ENCODE measurements around the gene H2AZ2.
A peak's percentile ranks its signal among the peaks of the same experiment; 100 is the strongest.
"Not testable (repeated sequence)": the region's sequence is repeated elsewhere in the genome, so short reads cannot be mapped to it uniquely, and the experiment has no call there.

Gene H2AZ2

DNA sequence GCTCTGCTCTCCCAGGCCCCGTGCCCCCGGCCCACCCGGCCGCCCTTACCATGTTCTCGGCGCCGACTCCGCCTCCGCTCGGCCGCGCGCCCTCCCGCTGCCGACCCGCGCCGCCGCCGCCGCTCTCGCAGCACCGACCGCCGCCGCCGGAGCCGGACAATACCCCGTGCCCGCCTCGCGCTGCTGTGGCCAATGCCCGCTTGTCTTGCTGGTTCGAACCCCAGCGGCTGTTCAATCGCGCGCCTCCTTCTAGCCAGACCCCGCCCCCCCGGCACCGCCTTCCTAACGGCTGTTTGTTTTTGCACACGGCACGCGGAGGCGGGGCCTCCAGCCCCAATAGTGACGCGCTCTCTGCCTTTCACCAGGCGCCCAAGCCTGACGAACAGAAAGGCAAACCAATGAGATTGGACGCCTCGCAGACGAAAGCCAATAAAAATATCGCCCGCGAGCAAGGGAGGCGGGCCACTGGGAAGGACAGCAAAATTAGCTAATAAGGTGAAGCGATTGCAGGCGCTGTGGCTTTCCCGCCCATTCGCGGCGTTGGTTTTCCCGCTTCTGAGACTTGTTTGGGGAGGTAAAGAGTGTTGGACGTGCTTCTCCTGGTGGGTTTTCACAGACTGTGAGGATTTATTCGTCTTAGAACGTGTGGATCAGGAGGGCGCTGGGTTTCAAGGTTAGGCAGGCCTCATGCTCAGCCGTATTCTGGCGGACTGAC lies at the start of gene H2AZ2:
H2AZ2 (minus strand) TSS at position 168 of the 715 bp plus-strand sequence; CDS start at position 52, 116 bp downstream.
- DNase-seq: peak; percentile 97

DNA sequence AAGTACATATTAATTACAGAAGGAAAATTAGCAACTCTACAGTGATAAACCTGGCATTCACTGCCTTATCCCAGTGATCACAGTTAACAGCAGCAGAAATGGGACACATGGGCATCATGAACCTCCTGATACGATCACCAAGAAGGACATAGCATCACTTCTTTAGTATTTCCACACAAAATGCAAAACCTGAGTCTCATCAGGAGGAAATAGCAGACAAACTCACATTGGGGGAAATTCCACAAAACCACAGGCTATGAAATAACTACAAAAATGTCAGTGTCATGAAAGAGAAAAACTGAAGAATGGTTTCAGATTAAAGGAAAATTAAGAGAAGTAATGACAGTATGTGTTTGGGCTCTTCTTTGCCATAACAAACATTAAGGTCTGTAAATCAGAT lies 49.4 kb upstream of the H2AZ2 start:
- DNase-seq: no peak

DNA sequence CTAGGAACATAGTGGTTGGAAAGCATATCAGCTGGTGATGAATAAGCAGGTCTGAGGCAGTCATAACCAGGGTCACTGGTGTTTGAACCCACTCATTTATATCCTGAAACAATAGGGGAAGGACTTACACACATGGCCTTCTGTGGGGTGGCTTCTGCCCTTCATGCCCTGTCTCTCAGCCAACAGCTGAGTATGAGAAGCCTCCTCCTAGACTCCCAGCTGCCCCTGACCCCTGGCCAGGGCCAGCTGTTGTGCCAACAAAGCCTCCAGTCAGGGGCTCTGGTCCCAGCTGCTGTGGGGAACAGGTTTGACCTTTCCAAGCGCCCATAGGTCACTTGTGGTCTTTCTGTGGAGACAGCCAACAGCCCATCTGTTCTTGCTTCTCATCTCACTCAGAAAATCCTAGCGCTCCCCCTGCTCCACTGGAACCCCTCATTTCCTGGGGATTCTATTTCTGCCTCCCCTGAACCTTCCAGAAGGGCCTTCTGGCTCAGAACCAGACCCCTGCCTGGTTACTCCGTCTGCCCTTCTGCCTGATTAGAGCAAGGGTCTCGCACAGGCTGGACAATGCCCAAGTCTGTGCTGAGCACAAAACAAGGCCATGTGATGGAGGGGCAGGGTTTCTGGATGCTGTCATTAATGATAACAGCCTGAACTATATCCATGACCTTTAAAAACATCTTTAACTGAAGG lies 47.1 kb upstream of the H2AZ2 start:
- DNase-seq: no peak

DNA sequence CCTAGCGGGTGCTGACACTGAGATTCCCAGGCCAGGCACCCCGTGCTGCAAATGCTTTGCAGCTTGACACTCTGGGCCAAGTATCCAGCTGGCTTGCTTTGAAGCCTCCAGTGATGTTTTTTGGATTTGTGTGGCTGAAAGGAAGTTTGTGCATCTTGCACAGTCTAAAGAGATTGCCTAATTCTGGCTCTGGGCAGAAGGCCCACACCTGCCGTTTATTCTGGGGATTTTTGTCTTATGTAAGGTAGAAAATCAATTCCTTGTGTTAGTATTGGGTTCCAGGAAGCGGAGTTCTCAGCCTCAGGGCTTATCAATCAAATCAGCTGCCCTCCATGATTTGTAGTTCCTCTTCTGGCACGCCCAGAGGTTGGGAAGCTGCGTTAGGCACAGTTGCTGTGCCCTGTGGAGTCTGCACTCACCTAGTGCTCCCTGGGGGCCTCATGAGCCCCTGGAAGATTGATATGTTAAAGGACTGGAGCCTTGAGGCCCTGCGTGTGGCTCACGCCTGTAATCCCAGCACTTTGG lies 45.9 kb upstream of the H2AZ2 start:
- no peak for DNase-seq

DNA sequence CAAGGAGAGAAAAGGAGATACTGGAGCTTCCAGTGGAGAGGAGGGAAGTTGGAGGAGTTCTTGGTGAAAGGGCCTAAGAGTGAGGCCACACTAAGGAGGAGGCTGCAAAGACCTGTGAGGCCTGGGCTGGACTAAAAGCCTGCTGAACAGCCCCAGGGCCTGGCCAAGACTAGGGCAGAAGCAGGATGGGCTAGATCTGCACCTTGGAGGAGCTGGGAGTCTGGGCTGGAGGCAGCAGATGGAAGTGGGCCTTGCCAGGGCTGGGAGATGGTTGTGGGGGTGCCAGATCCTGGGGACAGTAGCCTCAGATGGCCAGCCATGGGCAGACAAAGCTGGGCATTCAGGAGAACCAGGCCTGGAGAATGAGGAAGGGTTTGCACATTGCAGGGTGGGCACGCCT lies 43.9 kb upstream of the H2AZ2 start:
- no peak for DNase-seq

DNA sequence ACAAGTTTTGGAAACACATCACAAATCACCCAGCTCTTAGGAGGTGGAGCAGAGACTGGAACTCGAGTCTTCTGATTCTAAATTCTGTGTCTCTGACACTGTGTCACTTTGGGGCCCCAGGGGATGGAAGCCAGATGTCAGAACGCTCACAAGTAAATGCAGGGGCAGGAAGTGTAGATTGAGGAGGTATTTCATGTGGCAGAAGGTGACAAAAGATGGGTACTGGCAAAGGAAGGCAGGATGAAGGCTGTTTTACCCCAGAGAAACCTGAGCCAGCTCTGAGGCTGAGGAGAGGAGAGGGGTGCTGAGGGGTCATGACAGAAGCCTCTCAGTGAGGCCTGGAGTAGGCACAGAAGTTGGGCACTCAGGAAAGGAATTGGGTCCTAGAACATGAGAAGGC lies 43.5 kb upstream of the H2AZ2 start:
- DNase-seq: no peak

DNA sequence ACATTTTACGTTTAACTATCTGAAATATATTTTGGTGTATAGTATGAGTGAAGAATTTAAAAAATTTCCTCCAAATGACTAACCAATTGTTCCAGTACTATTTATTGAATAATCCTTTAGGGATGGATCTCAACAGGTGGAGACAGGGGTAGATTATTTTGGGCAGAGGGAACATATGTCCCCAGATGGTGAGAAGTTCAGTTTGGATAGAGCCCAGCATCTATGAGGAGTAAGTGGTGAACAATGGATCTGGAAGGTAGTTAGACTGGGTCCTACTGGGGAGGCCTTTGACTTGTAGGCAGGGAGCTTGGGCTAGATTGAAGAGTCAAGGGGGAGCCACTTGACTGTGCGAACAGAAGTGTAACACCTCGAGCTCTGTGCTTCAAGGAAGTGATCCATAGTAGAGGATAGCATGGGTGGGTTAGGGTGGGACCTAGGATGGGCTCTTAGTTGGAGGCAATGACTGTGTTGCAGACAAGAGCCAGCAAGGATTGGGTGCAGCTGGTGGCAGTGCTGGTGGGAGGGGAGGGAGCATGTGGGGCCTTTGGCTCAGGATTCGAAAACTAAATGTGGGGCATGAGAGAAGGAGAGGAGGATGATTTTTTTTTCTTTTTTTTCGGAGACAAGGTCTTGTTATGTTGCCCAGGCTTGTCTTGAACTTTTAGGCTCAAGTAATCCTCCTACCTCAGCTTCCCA lies 41.3 kb upstream of the H2AZ2 start:
- DNase-seq: no peak

DNA sequence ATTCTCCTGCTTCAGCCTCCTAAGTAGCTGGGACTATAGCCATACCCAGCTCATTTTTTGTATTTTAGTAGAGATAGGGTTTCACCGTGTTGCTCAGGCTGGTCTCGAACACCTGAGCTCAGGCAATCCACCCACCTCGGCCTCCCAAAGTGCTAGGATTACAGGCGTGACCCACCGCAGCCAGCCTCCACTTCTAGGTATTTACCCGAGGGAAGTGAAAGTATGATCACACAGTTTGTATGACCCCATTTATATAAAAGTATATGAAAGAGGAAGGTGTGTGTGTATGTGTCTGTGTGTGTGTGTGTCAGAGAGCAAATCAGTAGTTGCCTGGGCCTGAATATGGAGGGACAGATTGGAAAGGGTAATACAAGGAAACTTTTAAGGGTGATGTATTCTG lies 39.4 kb upstream of the H2AZ2 start:
- no peak for DNase-seq

DNA sequence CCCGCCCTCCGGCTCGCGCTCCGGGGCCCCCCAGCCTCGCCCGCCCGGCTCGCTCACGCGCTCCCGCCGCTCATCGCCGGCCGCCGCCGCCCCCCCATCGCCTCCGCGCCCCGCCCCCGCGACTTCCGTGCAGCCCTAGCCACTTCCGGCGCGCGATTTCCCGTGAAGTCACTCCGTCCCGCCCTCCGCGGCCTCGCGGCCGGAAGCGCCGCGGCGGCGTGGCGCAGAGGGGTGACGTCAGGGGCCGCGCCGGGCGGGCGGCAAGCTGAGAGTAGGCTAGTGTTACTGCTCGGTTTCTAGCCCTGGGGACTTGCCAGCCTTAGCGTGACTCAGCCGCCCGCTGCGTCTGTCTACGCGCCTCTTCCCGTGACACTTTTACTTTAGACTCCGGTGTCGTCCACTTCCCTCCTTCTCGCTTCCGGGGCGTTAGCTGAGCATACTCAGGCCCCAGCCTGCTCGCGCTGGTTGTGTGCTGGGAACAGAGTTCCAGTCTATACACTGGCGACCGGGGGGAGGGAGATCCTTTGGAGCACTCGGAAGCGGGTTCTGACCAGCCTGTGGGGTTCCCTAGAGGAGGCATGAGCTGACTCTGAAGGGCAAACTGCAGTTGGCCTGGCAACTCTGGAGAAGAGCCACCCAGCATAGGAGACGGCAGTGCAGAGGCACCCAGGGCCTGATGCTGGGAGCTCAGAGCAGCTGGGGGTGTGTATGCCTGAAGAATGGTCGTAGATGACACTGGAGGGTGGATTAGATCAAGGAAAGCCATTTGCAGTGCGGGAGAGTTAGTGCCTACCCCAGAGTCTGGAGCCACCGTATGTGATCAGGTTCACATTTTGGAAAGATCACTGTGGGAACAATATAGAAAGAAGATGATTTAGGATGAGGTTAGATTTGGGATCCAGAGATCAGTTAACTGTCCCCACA lies 37.8 kb upstream of the H2AZ2 start, which contains the start of gene PURB:
PURB (minus strand) TSS at position 137 of the 924 bp plus-strand sequence. CDS start 182 bp downstream, outside the sequence.
- peak; percentile 18 for DNase-seq

DNA sequence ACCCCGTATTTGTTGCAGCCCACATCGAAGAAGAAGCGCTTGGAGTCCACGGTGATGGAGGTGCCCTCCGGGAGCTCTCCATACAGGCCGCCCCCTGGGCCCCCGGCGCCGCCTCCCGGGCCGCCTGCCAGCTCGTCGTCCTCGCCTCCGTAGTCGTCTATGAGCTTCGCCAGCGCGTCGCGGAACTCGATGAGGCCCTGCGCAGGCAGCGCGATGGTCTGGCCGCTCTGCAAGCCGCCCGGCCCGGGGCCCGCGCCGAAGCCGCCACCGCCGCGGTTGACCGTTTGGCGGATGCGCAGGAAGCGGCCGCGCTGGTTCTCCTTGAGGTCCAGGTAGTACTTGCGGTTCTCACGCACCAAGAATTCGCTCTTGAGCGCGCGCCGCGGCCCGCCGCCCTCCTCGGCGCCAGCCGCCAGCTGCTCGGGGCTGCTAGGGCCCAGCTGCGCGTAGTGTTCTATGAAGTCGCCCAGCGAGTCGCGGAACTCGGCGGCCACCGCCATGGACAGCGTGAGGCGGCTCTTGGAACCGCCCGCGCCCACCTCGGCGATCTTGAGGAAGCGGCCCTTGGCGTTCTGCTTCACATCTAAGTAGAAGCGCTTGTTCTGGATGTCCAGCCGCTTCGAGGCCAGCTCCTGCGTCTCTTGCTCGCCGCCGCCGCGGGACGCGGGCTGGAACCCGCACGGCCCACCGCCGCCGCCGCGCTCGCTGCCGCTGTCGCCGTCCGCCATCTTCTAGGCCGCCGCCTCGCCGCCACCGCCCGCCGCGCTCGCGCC lies 36.9 kb upstream of the H2AZ2 start:
- no peak for DNase-seq

DNA sequence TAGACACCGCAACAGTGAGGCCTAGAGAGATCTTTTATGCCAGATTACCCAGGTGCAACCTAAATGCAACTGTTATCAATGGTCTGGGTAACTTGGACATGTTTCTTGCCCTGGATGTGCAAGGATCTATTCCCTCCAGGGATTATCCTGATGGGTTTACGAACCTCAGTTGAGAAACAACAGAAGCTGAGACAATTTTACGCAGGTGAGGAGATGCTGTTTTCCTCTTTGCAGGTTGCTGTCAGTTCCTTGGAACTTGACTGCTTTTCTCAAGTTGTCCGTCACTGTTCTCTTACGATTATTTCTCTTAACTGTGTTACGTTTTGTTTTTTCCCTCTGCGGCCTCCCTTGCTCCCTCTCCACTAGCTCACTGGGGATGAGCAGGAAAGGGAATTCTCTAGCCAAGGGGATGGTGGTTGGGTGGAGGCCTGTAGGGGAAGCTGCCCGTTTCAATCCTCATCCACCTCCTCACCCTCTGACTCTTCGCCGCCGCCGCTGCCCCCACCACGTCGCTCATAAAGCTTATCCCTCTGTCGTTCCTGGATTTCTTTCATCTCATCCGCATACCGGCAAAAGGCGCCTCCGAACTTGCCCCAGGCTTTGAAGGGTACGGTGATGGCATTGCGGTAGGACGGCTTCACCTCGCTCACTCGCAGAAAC lies 36.2 kb upstream of the H2AZ2 start:
- DNase-seq: no peak

DNA sequence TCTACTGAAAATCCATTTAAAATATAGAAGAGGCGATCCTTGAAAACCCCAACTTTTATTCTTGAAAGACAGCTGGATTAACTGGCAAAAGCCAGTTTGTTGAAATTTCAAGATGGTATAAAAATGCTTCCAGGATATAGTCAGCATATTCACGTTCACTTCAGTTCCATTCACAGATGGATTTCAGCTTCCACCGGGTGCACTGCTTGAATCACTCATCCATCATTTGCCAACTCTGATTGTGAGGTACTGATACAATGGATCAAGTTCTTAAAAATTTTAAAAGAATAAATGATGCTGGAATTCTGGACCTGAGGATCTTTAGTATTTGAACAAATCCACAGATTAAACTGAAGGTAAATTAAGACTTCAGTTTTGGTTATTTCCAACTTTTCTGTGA lies 35.0 kb upstream of the H2AZ2 start:
- no peak for DNase-seq

DNA sequence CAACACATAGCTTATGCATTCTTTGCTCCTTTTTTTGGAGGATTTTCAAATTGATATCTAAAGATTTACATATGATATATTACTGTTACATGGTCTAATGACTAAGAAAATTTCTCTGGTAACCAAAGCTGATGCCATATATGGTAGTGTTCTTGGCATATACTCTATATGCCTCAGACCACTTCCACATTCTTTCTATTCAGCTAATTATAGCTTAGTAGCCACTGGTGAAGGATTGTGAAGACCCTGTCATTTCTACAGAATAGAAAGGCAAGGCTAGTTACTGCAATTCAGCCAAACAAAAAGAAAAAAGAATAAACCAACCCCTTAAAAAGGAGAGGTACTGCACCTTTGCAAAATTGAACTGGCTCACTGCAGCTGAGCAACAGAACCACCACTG lies 33.7 kb upstream of the H2AZ2 start:
- no peak for DNase-seq

DNA sequence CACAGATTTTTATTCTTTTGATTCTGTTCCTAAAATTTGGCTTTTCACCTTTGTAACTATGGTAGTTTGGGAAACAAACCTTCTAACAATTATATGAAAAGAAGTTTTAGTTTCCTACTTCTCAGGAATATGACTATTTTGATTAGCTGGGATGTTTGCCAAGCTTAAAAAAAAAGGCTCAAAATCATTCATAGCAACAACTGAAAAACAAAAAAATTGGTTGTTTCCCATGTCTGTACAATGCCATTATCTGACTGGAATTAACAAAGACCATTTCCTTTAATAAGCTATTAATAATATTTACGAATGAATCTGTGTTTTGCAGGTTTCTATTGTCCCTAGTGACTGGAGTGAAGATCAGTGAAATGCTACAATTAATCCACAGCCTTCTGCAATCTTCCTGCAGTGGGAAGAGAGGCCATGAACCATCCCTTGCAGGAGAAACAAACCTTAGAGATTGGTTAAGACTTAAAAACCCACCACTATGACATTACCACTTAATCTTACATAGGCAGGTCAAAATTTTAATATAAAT lies 33.2 kb upstream of the H2AZ2 start:
- no peak for DNase-seq

DNA sequence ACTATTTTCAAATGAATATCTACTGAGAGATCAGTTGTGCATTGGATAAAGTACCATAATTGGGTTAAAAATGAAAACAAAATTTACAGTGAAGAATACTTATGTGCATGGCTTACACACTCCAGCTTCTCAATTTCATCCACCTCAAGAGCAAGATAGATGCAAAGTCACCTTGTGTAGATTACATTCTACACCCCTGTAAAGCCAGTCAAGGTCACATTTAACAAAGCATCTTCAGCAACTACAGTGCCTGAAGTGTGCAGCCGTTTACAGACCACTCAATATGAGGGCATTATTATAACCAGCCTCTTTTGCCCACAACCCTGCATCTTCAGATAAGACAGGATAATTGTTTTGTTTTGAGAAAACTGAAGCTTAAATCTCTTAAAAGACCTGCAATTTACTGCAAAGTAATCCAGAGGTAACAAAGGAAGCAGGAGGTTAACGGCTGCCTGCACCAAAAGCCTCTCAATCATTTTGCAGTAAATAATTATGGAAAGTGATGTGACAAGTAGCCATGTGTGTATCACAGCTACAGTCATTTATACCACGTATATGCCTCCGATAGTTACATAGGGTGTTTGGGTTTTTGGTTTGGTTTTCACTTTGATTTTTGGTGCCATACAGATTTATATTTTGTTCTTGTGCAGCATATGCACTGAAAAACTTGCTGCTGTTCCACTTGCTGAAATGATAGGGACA lies 32.6 kb upstream of the H2AZ2 start:
- DNase-seq: no peak

DNA sequence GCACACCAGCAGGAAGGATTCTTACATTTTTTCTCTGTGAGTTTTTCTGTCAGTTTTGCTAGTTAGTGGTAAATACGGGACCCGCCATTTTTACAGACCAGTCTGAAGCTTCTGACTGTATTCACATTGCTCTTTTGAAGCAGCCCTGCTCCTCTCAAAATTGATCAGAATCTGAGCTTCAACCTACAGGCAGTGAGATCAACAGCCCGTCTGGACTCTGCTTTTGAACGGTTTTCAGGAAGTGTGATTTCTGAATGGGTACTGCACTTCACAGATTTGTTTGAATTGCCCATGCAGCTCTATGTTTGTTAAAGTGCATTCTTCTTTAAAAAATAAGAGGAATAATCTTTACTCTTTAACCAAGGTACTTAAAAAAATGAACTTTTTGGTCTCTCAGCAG lies 28.5 kb upstream of the H2AZ2 start:
- DNase-seq: no peak

DNA sequence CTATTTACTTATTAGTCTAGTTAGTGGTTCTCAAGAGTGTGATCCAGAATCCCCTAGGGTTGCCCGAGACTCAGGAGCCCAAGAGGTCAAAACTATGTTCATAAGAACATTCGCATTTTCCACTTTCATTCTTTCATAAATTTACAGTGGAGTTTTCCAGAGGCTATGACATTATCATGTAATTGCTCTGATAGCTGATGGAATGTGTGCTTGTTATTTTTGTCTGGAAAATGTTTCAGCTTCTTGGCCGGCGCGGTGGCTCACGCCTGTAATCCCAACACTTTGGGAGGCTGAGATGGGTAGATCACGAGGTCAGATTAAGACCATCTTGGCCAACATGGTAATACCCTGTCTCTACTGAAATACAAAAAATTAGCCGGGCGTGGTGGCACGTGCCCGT lies 27.4 kb upstream of the H2AZ2 start:
- DNase-seq: no peak

DNA sequence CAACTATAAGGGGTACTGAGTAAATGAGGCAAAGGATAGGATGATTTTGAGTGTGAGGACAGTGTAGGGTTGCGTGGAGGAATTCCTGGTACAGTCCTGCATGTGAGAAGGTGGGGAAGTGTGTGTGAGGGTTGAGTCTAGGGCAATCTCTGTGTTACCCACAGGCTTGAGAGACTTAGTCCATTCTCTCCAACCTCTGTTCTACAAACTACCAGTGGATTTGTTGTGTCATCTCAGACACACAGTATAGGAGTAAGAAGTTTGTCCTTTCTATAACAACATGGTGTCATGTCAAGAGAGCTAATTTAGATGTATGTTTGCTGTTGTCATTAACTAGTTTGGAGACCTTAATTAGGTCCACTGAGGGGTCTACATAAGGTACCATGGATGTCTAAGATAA lies 24.9 kb upstream of the H2AZ2 start:
- DNase-seq: no peak

DNA sequence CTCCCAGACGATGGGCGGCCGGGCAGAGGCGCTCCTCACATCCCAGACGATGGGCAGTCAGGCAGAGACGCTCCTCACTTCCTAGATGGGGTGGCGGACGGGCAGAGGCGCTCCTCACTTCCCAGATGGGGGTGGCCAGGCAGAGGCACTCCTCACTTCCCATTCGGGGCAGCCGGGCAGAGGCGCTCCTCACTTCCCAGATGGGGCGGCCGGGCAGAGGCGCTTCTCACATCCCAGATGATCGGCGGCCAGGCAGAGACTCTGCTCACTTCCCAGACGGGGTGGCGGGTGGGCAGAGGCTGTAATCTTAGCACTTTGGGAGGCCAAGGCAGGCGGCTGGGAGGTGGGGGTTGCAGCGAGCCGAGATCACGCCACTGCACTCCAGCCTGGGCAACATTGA lies 24.0 kb upstream of the H2AZ2 start:
- DNase-seq: not testable (repeated sequence)

DNA sequence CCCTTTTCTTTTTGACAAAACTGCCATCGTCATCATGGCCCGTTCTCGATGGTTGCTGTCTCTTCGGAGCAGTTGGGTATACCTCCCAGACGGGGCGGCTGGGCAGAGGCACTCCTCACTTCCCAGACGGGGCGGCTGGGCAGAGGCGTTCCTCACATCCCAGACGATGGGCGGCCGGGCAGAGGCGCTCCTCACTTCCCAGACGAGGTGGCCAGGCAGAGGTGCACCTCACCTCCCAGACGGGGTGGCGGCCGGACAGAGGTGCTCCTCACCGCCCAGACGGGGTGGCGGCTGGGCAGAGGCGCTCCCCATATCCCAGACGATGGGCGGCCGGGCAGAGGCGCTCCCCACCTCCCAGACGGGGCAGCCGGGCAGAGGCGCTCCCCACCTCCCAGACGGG lies 22.9 kb upstream of the H2AZ2 start:
- DNase-seq: not testable (repeated sequence)

Data from NCI-H1436 treated with DMSO at 0.1 percent for 48 hours (cell line).